Smooth muscle cell (in vitro differentiated cells): ENCODE results near the gene DNAJB8. TPM values are rescaled to one million over a fixed set of nuclear protein-coding genes. Genes with fewer than 3 reads are reported as not detected.

Experiments
- DNase-seq: peaks from one replicate; lab custom pipeline; 2025; ENCODE audit not compliant: unreplicated experiment; lab: John Stamatoyannopoulos, UW
- H2AFZ ChIP-seq: fragments of 200-600 bp; sonication (generic); 2 replicates; pipeline ENCODE4 v1.6.0; 2016; ENCODE audit warnings: antibody characterized with exemption, low read depth, mild to moderate bottlenecking
- H3F3A ChIP-seq: fragments of 200-600 bp; sonication (generic); 2 replicates; pipeline ENCODE4 v1.6.0; 2017; ENCODE audit warnings: antibody characterized with exemption, low read depth
- H3K27ac ChIP-seq: fragments of 200-600 bp; sonication (generic); 2 replicates; pipeline ENCODE4 v1.5.1; 2016; ENCODE audit warnings: low read depth, mild to moderate bottlenecking
- H3K27me3 ChIP-seq: fragments of 200-600 bp; sonication (generic); 2 replicates; pipeline ENCODE4 v1.6.1; 2016; ENCODE audit warnings: low read depth, mild to moderate bottlenecking
- H3K36me3 ChIP-seq: fragments of 200-600 bp; sonication (generic); 2 replicates; pipeline ENCODE4 v1.5.1; 2016; ENCODE audit warnings: low read depth
- H3K4me1 ChIP-seq: fragments of 200-600 bp; sonication (generic); 2 replicates; pipeline ENCODE4 v1.5.1; 2016; ENCODE audit warnings: low read depth
- H3K4me2 ChIP-seq: fragments of 200-600 bp; sonication (generic); 2 replicates; pipeline ENCODE4 v1.6.0; 2016; ENCODE audit warnings: mild to moderate bottlenecking
- H3K4me3 ChIP-seq: fragments of 200-600 bp; sonication (generic); 2 replicates; pipeline ENCODE4 v1.5.1; 2016; ENCODE audit warnings: mild to moderate bottlenecking
- H3K79me2 ChIP-seq: fragments of 200-600 bp; sonication (generic); 2 replicates; pipeline ENCODE4 v1.6.0; 2016; ENCODE audit warnings: low read depth, mild to moderate bottlenecking
- H3K9ac ChIP-seq: fragments of 200-600 bp; sonication (generic); 2 replicates; pipeline ENCODE4 v1.6.0; 2016; ENCODE audit warnings: low read depth
- H3K9me3 ChIP-seq: fragments of 200-600 bp; sonication (generic); replicated peaks from 2 replicates; pipeline ENCODE4 v1.5.1; 2016; ENCODE audit warnings: low read depth
- H4K20me1 ChIP-seq: fragments of 200-600 bp; sonication (generic); 2 replicates; pipeline ENCODE4 v1.6.0; 2016; ENCODE audit warnings: low read depth
- WGBS: methylation state at CpG from one replicate; pipeline ENCODE4 v1.1.7; 2016; ENCODE audit warnings: low lambda C conversion rate; 5-methylcytosine and 5-hydroxymethylcytosine counted together
- polyA plus RNA-seq: library from polyadenylated mRNA; unstranded; fragments of >200 nt; fragmentation: Nextera tagmentation; extraction: Ambion mirVana; gene quantifications from 2 replicates; pipeline ENCODE4 v1.2.1, GENCODE V29; 2016
- total RNA-seq: library from RNA; depleted of rRNA; stranded (reverse); fragments of >200 nt; gene quantifications from 2 replicates; pipeline ENCODE4 v1.2.3, GENCODE V29; 2014
- TF ChIP-seq, protein P1 (sequence below): fragments of 200-600 bp; sonication (generic); IDR thresholded peaks from 2 replicates; pipeline ENCODE4 v1.5.1; 2017; ENCODE audit warnings: borderline replicate concordance, mild to moderate bottlenecking, antibody characterized with exemption; ENCODE audit not compliant: insufficient read depth, poor library complexity, severe bottlenecking

DNAJB8 gene
- total and polyA plus RNA-seq, 2 experiments from 2014 or later: not detected

DNA sequence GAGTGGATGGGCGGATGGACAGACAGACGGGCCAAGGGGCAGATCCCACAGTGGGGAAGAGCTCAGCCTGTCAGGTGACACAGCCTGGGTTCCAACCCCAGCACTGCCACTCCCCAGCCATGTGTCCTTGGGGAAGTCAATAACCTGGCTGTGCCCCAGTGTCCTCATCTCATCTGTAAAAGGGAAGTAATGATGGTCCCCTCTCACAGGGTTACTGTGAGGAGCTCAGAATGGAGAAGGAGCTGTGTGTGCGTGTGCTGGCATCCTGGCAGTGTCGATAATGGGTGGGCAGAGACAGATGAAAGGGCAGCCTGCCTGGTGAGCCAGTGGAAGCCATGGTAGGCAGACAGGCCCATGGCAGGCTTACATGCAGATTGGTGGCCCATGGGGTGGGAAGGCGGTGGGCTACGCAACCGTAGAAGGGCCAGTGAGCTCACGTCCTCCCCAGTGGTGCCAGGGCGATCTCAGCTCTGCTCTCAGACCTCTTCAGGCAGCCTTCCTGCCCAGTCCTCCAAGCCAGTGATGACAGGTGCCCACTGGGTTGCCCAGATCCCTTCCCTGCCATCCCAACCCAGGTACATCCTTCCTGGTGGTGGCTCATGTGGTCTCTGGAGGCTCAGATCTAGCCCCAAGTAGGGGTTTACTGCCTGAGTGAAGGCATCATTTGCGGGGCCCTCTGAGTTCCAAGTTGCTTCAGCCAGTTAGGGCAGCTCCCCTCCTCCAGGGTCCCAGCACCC, 2.3 kb upstream of the DNAJB8 start:
- WGBS: 93% methylated on average over 10 of the region's 10 CpGs

DNA sequence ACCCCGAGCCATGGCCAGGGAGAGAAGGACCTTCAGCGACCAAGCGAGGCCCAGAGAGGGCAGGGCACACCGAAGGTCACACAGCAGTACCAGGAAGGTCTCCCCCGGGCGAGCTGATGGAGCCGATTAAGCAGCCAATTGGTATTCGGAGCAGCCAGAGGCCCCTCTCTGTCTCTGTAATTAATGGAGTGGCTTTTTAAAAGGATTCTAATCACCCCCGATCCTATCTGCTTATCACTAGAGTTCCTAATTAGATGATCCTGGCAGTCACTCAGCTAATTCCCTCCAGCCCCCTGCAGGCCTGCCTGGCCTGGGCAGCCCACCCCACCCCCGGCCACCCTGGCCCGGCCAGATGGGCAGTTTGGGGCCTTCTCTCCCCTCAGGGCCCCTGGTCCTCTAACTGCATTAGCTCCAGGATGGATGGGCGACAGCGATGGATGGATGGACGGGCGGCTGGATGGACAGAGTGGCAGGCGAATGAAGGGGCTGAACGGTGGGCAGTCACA, 1.6 kb upstream of the DNAJB8 start:
- no peaks in the 10 kb centered on the region for H3K79me2 ChIP-seq
- H3F3A ChIP-seq: no peaks in the 10 kb centered on the region
- no peaks in the 10 kb centered on the region for H3K9me3 ChIP-seq
- H2AFZ ChIP-seq: no peak overlapping the region
- H3K9ac ChIP-seq: no peak overlapping the region
- H3K4me2 ChIP-seq: no peak overlapping the region
- TF ChIP-seq, protein P1, sequence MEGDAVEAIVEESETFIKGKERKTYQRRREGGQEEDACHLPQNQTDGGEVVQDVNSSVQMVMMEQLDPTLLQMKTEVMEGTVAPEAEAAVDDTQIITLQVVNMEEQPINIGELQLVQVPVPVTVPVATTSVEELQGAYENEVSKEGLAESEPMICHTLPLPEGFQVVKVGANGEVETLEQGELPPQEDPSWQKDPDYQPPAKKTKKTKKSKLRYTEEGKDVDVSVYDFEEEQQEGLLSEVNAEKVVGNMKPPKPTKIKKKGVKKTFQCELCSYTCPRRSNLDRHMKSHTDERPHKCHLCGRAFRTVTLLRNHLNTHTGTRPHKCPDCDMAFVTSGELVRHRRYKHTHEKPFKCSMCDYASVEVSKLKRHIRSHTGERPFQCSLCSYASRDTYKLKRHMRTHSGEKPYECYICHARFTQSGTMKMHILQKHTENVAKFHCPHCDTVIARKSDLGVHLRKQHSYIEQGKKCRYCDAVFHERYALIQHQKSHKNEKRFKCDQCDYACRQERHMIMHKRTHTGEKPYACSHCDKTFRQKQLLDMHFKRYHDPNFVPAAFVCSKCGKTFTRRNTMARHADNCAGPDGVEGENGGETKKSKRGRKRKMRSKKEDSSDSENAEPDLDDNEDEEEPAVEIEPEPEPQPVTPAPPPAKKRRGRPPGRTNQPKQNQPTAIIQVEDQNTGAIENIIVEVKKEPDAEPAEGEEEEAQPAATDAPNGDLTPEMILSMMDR: no peak
- no peak overlapping the region for H3K4me3 ChIP-seq
- H4K20me1 ChIP-seq: no peaks in the 10 kb centered on the region
- H3K27ac ChIP-seq: no peak overlapping the region
- peaks cover 20% of the 10 kb centered on the region for H3K27me3 ChIP-seq
- DNase-seq: no peak
- no peaks in the 10 kb centered on the region for H3K36me3 ChIP-seq
- no peaks in the 10 kb centered on the region for H3K4me1 ChIP-seq
- 74% methylated on average over 17 of the region's 17 CpGs for WGBS

More for the DNA sequence above, 2.3 kb upstream of the DNAJB8 start:
- H3K79me2 ChIP-seq: no peaks in the 10 kb centered on the region
- H3K9ac ChIP-seq: no peak overlapping the region
- no peaks in the 10 kb centered on the region for H4K20me1 ChIP-seq
- no peak overlapping the region for H3K27ac ChIP-seq
- no peaks in the 10 kb centered on the region for H3K9me3 ChIP-seq
- H3K27me3 ChIP-seq: peaks cover 20% of the 10 kb centered on the region
- no peaks in the 10 kb centered on the region for H3K36me3 ChIP-seq
- no peaks in the 10 kb centered on the region for H3K4me1 ChIP-seq
- H3K4me2 ChIP-seq: no peak overlapping the region
- DNase-seq: no peak
- no peak overlapping the region for H3K4me3 ChIP-seq
- TF ChIP-seq, protein P1: no peak
- H2AFZ ChIP-seq: no peak overlapping the region
- H3F3A ChIP-seq: no peaks in the 10 kb centered on the region

DNA sequence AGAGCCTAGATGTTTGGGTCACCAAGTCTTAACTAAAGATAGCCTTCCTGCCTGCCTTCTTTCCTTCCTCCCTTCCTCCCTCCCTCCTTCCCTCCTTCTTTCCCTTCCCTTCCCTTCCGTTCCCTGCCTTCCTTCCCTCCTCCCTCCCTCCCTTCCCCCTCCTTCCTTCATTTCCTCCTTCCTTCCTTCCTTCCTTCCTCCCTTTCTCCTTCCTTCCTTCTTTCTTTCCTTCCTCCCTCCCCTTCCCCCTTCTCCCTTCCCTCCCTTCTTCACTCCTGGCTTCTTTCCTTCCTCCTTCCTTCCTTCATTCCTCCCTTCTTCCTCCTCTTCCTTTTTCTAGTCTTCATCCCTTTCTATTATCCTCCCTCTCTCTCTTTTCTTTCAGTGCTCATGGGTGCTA, 2.0 kb downstream of the DNAJB8 start:
- H3K4me1 ChIP-seq: no peaks in the 10 kb centered on the region
- no peak overlapping the region for H3K9ac ChIP-seq
- no peaks in the 10 kb centered on the region for H3F3A ChIP-seq
- H3K79me2 ChIP-seq: no peaks in the 10 kb centered on the region
- no peak overlapping the region for H3K4me2 ChIP-seq
- H3K27me3 ChIP-seq: peaks cover 20% of the 10 kb centered on the region
- TF ChIP-seq, protein P1: no peak
- no peaks in the 10 kb centered on the region for H3K36me3 ChIP-seq
- DNase-seq: no peak
- H3K4me3 ChIP-seq: no peak overlapping the region
- WGBS: 43% methylated on average over 1 of the region's 1 CpG
- no peaks in the 10 kb centered on the region for H4K20me1 ChIP-seq
- H3K27ac ChIP-seq: no peak overlapping the region
- no peak overlapping the region for H2AFZ ChIP-seq
- H3K9me3 ChIP-seq: no peaks in the 10 kb centered on the region

DNA sequence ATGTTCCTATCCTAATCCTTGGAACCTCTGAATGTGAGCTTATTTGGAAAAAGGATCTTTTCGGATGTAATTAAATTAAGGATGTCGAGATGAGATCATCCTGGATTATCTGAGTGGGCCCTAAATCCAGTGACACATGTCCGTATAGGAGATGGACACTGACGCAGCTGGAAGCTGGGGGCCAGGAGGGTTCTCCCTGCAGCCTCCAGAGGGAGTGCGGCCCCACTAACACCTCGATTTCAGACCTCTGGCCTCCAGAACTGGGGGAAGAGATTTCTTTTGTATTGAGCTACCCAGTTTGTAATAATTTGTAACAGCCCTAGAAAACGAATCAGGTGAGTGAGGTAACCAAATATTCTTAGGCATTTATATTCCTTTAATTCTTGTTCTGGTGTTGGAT, 2.5 kb downstream of the DNAJB8 start:
- Histone ChIP-seq H3K4me1 (no peaks in the 10 kb centered on the region), H2AFZ (no peak overlapping the region), H3K9ac (no peak overlapping the region), H3K36me3 (no peaks in the 10 kb centered on the region), H3K4me2 (no peak overlapping the region), H3K9me3 (no peaks in the 10 kb centered on the region), H3F3A (no peaks in the 10 kb centered on the region), H4K20me1 (no peaks in the 10 kb centered on the region), H3K4me3 (no peak overlapping the region), H3K79me2 (no peaks in the 10 kb centered on the region), H3K27ac (no peak overlapping the region), H3K27me3 (peaks cover 20% of the 10 kb centered on the region)
- WGBS: 70% methylated on average over 7 of the region's 7 CpGs
- TF ChIP-seq, protein P1: no peak
- DNase-seq: no peak
